Skin of body (tissue), 2 donors: Measurements from ENCODE around the gene HP. TPM values are rescaled to one million over a fixed set of nuclear protein-coding genes. Genes with fewer than 3 reads are reported as not detected.
"Not testable (repeated sequence)": the region's sequence is repeated elsewhere in the genome, so short reads cannot be mapped to it uniquely, and the experiment has no call there.

Experiments used
- DNase-seq: peaks from one replicate; lab custom pipeline; 2025; lab: John Stamatoyannopoulos, UW
- total RNA-seq: library from RNA; depleted of rRNA; stranded (reverse); fragments of >200 nt; gene quantifications from one replicate; pipeline ENCODE4 v1.2.3, GENCODE V29; 2014

Gene HP
- total RNA-seq, 1 donor from 2014 or later = 12.7 TPM

DNA sequence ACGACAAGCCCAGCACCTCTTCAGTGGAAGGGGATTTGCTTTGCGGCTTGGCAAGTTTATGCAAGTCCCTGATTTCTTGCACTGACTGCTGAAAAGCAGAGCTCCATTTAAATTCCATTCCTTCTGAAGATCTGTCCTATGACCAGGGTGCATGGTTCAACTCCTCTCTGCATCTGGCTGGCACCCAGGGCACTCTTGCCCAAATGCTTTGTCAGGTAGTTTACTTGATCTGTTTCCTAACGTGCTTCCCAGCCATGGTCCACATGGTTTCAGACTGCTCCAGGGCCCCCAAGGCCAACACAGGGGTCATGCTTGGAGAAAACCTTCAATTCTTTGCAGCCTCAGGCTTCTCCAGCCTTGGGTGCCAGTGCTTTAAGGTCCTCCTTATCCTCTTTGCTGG, 11.2 kb upstream of the HP start:
- DNase-seq = no peak

- no peak for DNase-seq
These were observed 10.8 kb upstream of the HP start for GRCh38 chr16:72043539-72043938.

DNA sequence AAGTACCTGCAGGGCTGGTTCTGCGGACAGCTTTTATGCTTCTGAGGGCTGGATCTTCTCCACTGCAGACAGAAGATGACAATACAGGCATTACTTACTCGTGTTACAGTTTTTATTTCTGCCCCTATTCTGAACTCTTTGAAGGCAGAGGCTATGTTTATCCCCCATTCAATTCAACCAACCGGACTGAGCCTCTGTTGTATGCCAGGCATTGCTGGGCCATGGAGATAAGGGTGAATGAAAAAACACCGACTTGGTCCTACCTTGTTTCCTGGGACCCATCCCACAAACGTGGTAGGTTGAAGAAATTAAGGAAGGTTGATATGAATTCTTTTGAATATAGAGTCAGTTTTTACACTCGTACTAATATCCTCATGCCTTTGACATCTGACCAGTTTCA, 10.0 kb upstream of the HP start:
- no peak for DNase-seq

- DNase-seq = no peak
These were observed 9.4 kb upstream of the HP start for GRCh38 chr16:72044825-72045359.

GRCh38 chr16:72049110-72049509, 5.2 kb upstream of the HP start:
- DNase-seq = no peak

DNA sequence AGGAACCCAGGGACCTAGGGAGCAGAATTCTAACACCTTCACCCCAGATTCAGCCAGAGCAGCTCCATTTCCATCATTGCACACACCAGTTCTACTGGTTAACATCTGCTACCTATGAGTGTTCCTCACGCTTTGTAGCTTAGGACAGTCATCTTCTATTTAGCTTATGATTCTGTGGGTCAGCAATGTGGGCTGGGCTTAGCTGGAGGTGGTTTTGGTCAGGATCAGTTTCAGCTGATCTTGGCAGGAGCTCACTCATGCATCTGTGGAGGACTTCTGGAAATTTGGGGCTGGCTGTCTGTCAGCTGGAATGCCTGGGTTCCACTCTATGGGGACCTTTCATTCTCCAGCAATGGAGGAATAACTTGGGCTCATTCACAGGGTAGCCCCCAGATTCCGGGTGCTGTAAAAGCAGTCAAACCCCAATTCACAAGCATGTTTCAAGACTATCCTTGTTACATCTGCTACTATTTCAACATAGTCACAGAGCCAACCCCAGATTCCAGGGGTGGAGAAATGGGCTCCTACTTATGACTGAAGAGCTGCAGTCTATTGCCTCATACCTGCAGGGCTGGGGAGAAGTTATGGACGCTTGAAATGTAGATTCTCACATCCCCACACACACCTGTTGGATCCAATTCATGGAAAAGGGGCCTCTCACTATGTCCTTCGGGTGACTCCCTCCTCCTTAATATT, 3.4 kb upstream of the HP start:
- no peak for DNase-seq

DNA sequence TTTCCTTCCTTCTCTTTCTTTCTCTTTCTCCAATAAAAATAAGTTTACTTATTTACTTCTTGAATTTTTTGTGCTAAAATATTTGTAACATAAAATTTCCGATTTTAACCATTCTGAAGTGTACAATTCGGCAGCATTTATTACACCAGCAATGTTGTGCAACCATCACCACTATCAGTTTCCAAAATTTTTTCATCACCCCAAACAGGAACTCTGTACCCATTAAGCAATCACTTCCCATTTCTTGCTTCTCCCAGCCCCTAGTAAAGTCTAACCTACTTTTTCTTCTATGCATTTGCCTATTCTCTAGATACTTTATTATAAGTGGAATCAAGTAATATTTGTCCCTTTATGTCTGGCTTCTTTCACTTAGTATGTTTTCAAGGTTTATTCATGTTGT, 2.5 kb upstream of the HP start:
- no peak for DNase-seq

- DNase-seq = no peak
These were observed 1.6 kb downstream of the HP start for GRCh38 chr16:72055911-72056310.

DNA sequence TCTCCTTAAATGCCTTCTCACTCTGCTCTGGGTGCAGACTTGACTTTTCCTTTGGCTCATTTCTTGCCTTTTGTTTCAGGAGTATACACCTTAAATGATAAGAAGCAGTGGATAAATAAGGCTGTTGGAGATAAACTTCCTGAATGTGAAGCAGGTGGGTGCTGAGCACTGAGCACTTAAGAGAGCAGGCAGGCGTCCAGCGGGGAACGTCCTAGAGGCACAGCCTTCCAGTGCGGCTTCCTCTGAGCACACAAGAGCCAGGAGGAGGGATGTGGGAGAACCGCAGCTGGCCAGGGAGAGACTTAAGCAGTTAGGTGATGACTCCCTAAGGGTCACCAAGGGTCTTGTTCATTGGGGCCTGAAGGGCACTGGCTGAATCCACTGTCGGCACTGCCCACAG, 3.0 kb downstream of the HP start:
- not testable (repeated sequence) for DNase-seq

DNA sequence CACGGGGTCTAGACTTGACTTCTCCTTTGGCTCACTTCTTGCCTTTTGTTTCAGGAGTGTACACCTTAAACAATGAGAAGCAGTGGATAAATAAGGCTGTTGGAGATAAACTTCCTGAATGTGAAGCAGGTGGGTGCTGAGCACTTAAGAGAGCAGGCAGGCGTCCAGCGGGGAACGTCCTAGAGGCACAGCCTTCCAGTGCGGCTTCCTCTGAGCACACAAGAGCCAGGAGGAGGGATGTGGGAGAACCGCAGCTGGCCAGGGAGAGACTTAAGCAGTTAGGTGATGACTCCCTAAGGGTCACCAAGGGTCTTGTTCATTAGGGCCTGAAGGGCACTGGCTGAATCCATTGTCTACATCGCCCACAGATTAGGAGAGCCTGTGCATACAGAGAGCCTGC, 4.8 kb downstream of the HP start:
- not testable (repeated sequence) for DNase-seq

GRCh38 chr16:72060405-72060804, 6.1 kb downstream of the HP start:
- no peak for DNase-seq

GRCh38 chr16:72061564-72061963, 7.3 kb downstream of the HP start:
- DNase-seq = no peak

DNA sequence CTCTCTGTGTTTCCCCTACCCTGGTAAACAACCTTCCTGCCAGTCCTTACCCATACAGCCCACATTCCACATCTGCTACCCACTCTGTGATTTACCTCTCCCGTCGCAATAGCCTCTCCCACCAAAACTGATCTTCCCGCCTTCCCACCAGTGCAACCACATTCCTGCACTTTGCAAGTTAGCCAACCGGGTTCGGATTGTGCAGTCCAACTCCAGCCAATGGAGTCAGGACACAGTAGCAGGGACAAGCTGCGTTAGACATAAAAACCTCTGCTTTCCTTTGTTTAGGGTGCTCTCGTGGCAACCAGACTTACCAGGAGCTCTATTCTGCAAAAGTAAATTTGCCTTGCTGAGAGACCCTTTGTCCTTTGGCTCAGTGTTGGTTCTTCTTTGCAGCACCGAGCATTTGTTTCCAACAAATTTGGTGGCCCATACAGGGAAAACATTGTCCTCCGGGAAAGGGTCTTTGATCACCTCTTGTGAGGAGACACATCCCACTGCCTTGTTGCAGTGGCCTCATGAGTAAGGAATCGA, 10.1 kb downstream of the HP start:
- no peak for DNase-seq

- no peak for DNase-seq
These were observed 12.4 kb downstream of the HP start for GRCh38 chr16:72066747-72067146.

GRCh38 chr16:72068930-72069329, 14.6 kb downstream of the HP start:
- DNase-seq = no peak

GRCh38 chr16:72072514-72073342, 18.4 kb downstream of the HP start:
- no peak for DNase-seq

DNA sequence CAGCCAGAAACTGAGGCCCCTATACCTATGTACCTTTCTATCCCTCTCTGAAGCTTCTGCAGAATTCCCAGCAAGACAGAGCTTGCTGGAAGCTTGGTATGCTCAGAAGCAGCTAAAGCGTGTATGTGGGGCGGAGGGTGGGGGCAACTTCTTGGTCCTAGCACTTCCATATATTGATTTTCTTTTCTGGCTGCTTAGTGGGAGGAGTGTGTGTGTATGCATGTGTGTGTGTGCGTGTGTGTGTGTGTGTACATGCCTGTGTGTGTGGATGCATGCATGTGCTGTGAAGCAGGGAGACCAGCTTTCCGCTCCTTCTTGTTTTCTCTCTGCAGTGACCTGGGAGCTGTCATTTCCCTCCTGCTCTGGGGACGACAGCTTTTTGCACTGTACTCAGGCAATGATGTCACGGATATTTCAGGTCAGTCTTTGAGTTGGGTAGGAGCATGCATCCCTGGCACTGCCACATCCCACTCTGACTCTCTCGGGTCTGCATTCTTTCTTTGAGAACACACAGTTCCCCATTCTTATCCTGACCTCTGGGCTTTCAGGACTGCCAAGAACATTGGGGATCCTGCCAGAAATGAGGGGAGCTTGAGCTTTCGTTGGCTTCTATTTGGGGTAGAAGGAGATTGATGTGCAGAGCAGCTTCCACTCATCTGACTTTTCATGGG, 19.4 kb downstream of the HP start:
- no peak for DNase-seq

DNA sequence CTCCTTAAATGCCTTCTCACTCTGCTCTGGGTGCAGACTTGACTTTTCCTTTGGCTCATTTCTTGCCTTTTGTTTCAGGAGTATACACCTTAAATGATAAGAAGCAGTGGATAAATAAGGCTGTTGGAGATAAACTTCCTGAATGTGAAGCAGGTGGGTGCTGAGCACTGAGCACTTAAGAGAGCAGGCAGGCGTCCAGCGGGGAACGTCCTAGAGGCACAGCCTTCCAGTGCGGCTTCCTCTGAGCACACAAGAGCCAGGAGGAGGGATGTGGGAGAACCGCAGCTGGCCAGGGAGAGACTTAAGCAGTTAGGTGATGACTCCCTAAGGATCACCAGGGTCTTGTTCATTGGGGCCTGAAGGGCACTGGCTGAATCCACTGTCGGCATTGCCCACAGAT, 20.8 kb downstream of the HP start:
- not testable (repeated sequence) for DNase-seq

- not testable (repeated sequence) for DNase-seq
These were observed 22.8 kb downstream of the HP start for GRCh38 chr16:72076991-72077706.

DNA sequence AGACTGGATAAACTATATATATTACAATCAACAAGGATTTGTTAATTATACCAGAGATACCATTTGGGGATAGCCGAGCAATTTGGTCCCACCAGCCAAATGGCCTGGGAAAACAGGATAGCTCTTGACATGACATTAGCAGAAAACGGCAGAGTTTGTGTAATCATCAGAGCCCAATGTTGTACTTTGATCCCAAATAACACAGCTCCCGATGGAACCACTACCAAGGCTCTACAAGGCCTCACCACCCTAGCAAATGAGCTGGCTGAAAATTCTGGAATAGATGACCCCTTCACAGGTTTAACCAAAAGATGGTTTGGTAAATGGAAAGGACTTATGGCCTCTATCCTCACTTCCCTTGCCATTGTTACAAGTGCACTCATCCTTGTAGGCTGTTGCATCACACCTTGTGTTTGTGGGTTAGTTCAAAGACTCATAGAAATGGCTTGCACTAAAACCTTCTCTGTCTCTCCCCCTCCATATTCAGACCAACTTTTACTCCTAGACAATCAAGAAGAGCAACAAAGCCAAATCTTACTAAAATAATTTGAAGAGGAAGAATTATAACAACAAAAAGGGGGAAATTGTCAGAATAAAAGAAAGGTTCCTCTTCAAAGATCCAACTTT, 29.6 kb downstream of the HP start:
- DNase-seq = no peak

- no peak for DNase-seq
These were observed 30.1 kb downstream of the HP start for GRCh38 chr16:72084445-72084844.
